ENCODE measurements around the gene UBE2F.

The UBE2F gene

DNA sequence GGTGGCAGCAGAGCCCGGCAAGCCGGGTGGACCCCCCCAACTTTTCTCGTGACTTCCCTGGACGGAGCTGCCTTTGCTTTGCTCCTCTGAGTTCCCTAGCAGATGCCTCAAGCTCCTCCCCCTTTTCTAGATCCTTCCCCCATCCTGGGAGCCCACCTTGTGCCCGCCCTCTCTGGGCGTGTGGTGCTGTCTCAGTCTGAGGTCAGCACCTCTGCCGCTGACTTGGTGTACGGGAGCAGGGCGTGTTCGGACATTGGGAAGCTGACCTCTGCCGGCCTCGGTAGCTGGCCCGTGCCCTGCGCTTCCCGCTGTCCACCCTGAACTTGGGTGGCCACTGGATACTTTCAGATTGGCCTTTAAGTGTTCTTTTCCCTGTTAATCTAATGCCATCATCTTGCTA is 113.7 kb downstream of the UBE2F start:
- H3K27me3 Mint-ChIP-seq, result no peaks in the 10 kb centered on the region
- no peak overlapping the region for H3K27ac Mint-ChIP-seq
- H3K4me3 Mint-ChIP-seq, result no peak overlapping the region
- peaks cover 5% of the 10 kb centered on the region for H3K9me3 Mint-ChIP-seq
- peaks cover 1% of the 10 kb centered on the region for H3K4me1 Mint-ChIP-seq
- peaks cover 33% of the 10 kb centered on the region for H3K36me3 Mint-ChIP-seq

DNA sequence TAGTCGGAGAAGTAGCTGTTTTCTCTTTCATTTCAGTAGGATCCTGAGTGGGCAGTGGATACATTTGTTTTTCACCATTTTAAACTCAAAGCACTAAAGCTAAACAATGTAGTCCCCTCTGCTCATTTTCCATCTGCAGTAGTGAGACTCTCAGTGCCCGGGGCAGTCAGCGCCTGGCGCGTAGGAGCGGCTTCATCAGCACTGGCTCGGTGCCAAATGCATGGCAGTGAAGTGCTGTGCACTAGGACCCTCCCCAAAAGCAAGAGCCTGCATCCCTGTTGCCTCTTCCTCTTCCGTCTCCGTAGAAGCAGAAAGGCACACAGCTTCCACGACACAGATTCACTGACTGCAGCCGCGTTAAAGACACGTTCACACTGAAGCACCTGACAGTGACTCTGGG is 114.3 kb downstream of the UBE2F start:
- H3K27me3 Mint-ChIP-seq, result no peaks in the 10 kb centered on the region
- H3K9me3 Mint-ChIP-seq, result peaks cover 5% of the 10 kb centered on the region
- no peak overlapping the region for H3K4me3 Mint-ChIP-seq
- peaks cover 31% of the 10 kb centered on the region for H3K36me3 Mint-ChIP-seq
- H3K27ac Mint-ChIP-seq, result no peak overlapping the region
- H3K4me1 Mint-ChIP-seq, result no peaks in the 10 kb centered on the region

- no peaks in the 10 kb centered on the region for H3K27me3 Mint-ChIP-seq
- H3K4me3 Mint-ChIP-seq, result no peak overlapping the region
- no peaks in the 10 kb centered on the region for H3K4me1 Mint-ChIP-seq
- H3K9me3 Mint-ChIP-seq, result peaks cover 5% of the 10 kb centered on the region
- peaks cover 29% of the 10 kb centered on the region for H3K36me3 Mint-ChIP-seq
- H3K27ac Mint-ChIP-seq, result no peak overlapping the region
Observed at GRCh38 chr2:238081561-238081960, 114.7 kb downstream of the UBE2F start.

GRCh38 chr2:238082151-238082550 is 115.3 kb downstream of the UBE2F start:
- Mint-ChIP-seq H3K36me3 (peaks cover 25% of the 10 kb centered on the region), H3K27me3 (no peaks in the 10 kb centered on the region), H3K27ac (no peak overlapping the region), H3K9me3 (peaks cover under 1% of the 10 kb centered on the region), H3K4me3 (no peak overlapping the region), H3K4me1 (no peaks in the 10 kb centered on the region)

DNA sequence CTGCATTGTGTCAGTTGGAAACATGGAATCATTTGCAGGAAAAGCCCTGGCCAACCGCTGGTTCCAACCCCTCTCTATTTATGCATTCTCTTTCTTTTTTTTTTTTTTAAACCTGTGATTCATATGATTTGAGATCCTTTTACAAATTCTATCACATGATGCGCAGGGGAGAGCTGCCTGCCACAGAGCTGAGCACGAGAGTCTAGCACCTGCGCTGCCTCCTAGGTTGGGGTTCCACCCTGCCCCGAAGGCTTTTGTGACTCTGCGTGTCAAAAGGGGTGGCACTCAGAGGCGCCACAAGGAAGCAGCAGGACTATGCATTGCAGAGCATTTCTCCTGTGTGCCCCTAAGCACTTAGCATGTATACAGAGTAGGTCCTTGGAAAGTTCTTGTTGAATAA is 116.0 kb downstream of the UBE2F start:
- no peak overlapping the region for H3K27ac Mint-ChIP-seq
- H3K4me1 Mint-ChIP-seq, result no peaks in the 10 kb centered on the region
- no peak overlapping the region for H3K4me3 Mint-ChIP-seq
- no peaks in the 10 kb centered on the region for H3K27me3 Mint-ChIP-seq
- peaks cover 21% of the 10 kb centered on the region for H3K36me3 Mint-ChIP-seq
- H3K9me3 Mint-ChIP-seq, result no peaks in the 10 kb centered on the region

- no peaks in the 10 kb centered on the region for H3K9me3 Mint-ChIP-seq
- H3K4me3 Mint-ChIP-seq, result no peak overlapping the region
- no peak overlapping the region for H3K27ac Mint-ChIP-seq
- H3K36me3 Mint-ChIP-seq, result peaks cover 15% of the 10 kb centered on the region
- no peaks in the 10 kb centered on the region for H3K27me3 Mint-ChIP-seq
- H3K4me1 Mint-ChIP-seq, result no peaks in the 10 kb centered on the region
Observed at GRCh38 chr2:238083919-238084318, 117.1 kb downstream of the UBE2F start.

- Mint-ChIP-seq H3K4me3 (no peak overlapping the region), H3K4me1 (no peaks in the 10 kb centered on the region), H3K9me3 (no peaks in the 10 kb centered on the region), H3K36me3 (peaks cover 14% of the 10 kb centered on the region), H3K27me3 (no peaks in the 10 kb centered on the region), H3K27ac (no peak overlapping the region)
Observed at GRCh38 chr2:238084761-238085160, 117.9 kb downstream of the UBE2F start.

DNA sequence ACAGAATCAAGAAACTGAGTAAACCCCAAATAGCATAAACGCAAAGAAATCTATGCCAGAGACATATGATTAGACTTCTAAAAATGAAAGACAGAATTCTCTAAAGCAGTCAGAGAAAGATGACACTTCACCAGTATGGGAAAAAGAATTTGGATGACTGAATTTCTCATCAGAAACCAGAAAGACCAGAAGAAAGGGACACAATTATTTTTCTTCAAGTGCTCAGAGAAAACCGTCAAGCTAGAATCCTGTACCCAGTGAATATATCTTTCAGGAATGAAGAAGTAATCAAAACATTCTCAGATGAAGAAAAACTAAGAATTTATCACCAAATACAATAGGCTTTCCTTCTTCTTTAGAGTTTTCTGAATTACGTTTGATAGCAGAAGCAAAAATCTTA is 119.1 kb downstream of the UBE2F start:
- Mint-ChIP-seq H3K9me3 (no peaks in the 10 kb centered on the region), H3K27ac (no peak overlapping the region), H3K27me3 (no peaks in the 10 kb centered on the region), H3K4me3 (no peak overlapping the region), H3K4me1 (no peaks in the 10 kb centered on the region), H3K36me3 (peaks cover 12% of the 10 kb centered on the region)

DNA sequence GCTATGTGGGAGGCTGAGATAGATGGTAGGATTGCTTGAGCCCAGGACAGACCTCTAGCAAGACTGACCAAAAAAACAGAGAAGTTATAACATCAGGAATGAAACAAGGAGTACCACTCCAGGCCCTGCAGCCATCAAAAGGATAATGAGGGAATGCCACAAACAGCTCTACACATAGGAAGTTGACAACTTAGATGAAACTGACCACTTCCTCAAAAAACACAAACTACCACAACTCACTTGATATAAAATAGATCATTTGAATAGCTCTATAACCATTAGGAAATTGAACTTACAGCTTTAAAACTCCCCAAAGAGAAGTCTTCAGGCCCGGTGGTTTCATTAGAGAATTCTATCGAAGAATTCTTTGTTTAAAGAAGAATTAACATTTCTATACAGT is 120.4 kb downstream of the UBE2F start:
- Mint-ChIP-seq H3K4me1 (no peaks in the 10 kb centered on the region), H3K27ac (no peak overlapping the region), H3K4me3 (no peak overlapping the region), H3K27me3 (no peaks in the 10 kb centered on the region), H3K36me3 (peaks cover 13% of the 10 kb centered on the region), H3K9me3 (no peaks in the 10 kb centered on the region)

DNA sequence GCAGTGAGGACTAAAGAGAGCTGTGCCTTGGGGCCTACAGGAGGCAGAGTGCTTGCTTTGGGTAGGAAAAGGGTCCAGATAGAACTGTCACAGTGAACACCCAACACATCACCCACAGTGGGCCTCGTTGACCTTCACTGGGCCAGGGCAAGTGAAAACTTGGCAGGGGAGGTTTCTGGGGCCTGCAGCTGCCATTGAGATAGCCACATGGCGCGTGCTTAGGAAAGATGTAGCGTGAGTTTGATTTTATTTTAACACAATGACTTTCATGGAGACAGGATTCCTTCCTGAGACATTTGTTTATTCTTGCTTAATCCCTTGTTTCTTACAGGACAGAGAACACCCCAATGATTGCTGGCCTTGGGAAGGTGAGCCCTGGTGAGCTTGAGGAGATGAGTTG is 124.1 kb downstream of the UBE2F start:
- Mint-ChIP-seq H3K4me1 (no peaks in the 10 kb centered on the region), H3K4me3 (no peak overlapping the region), H3K36me3 (peaks cover 6% of the 10 kb centered on the region), H3K9me3 (no peaks in the 10 kb centered on the region), H3K27me3 (no peaks in the 10 kb centered on the region), H3K27ac (no peak overlapping the region)

- H3K36me3 Mint-ChIP-seq, result peaks cover 6% of the 10 kb centered on the region
- no peaks in the 10 kb centered on the region for H3K9me3 Mint-ChIP-seq
- peak overlapping the region; percentile 17 for H3K27ac Mint-ChIP-seq
- H3K4me3 Mint-ChIP-seq, result no peak overlapping the region
- H3K27me3 Mint-ChIP-seq, result no peaks in the 10 kb centered on the region
- no peaks in the 10 kb centered on the region for H3K4me1 Mint-ChIP-seq
Observed at GRCh38 chr2:238091436-238092060, 124.7 kb downstream of the UBE2F start.

Measured in activated naive CD4-positive, alpha-beta T cell treated with anti-CD3 and anti-CD28 coated beads, Interleukin-2, amount 50 U/mL, for 24 hours (primary cell).